IPS-18a (cell line): ENCODE data around the gene FRYL.
A peak's percentile ranks its signal among the peaks of the same experiment; 100 is the strongest.
"Not testable (repeated sequence)": the region's sequence is repeated elsewhere in the genome, so short reads cannot be mapped to it uniquely, and the experiment has no call there.

Source experiments
- H3K27ac ChIP-seq: one replicate; pipeline ENCODE4 v1.5.1; 2013; ENCODE audit warnings: low read length
- H3K27me3 ChIP-seq: one replicate; pipeline ENCODE4 v1.6.1; 2013; ENCODE audit warnings: mild to moderate bottlenecking, low read length; ENCODE audit not compliant: control insufficient read depth, insufficient read depth
- H3K36me3 ChIP-seq: one replicate; pipeline ENCODE4 v1.6.1; 2013; ENCODE audit warnings: low read depth, low read length; ENCODE audit not compliant: control insufficient read depth
- H3K4me1 ChIP-seq: one replicate; pipeline ENCODE4 v1.6.1; 2013; ENCODE audit warnings: low read depth, low read length; ENCODE audit not compliant: control insufficient read depth
- H3K4me3 ChIP-seq: one replicate; pipeline ENCODE4 v1.5.1; 2013; ENCODE audit warnings: low read length
- H3K9ac ChIP-seq: one replicate; pipeline ENCODE4 v1.6.1; 2013; ENCODE audit warnings: mild to moderate bottlenecking, low read length, moderate library complexity
- H3K9me3 ChIP-seq: one replicate; pipeline ENCODE4 v1.6.1; 2013; ENCODE audit warnings: low read depth, low read length; ENCODE audit not compliant: control insufficient read depth

The FRYL gene

DNA sequence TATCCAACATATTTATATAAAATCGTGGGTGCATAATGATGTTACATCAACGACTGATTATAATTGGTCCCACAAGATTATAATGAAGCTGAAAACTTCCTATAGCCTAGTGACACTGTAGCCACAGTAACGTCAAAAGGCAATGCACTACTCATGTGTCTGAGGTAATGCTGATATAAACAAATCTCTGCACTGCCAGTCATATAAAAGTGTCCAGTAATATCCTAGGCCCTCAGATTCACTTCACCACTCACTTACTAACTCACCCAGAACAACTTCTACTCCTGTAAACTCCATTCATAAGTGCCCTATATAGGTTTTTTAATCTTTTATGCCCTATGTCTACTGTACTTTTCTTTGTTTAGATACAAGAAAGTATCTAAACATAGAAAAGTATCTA is 18.8 kb downstream of the FRYL start:
- Histone ChIP-seq H3K27ac (no peak overlapping the region), H3K4me3 (no peak overlapping the region), H3K9ac (no peak overlapping the region), H3K9me3 (no peaks in the 10 kb centered on the region), H3K27me3 (no peaks in the 10 kb centered on the region), H3K4me1 (no peaks in the 10 kb centered on the region), H3K36me3 (no peaks in the 10 kb centered on the region)

DNA sequence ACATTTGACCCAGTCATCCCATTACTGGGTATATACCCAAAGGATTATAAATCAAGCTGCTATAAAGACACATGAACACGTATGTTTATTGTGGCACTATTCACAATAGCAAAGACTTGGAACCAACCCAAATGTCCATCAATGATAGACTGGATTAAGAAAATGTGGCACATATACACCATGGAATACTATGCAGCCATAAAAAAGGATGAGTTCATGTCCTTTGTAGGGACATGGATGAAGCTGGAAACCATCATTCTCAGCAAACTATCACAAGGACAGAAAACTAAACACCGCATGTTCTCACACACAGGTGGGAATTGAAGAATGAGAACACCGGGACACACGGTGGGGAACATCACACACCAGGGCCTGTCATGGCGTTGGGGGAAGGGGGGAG is 21.4 kb downstream of the FRYL start:
- not testable (repeated sequence) for H3K36me3 ChIP-seq, H3K27me3 ChIP-seq, H3K9me3 ChIP-seq, H3K9ac ChIP-seq, H3K4me3 ChIP-seq, H3K4me1 ChIP-seq, H3K27ac ChIP-seq

DNA sequence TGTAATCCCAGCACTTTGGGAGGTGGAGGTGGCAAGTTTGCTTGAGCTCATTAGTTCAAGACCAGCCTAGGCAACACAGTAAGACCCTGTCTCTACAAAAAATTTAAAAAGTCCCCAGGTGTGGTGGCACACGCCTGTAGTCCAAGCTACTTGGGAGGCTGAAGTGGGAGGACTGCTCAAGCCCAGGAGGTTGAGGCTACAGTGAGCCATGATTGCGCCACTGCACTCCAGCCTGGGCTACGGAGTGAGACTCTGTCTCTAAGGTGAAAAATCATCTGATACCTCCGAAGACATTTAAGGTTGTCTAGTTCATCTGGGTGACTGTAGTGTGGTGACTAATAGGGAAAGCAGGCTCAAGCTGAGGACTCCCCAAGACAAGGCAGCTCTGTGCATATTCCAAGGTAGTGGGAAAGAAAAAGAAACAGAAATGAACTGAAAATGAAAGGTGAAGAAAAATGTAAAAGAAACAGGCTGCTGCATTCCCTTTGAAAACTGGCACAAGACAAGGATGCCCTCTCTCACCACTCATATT is 23.3 kb downstream of the FRYL start:
- Histone ChIP-seq H3K9ac (no peak overlapping the region), H3K36me3 (no peaks in the 10 kb centered on the region), H3K9me3 (no peaks in the 10 kb centered on the region), H3K27me3 (no peaks in the 10 kb centered on the region), H3K27ac (no peak overlapping the region), H3K4me1 (no peaks in the 10 kb centered on the region), H3K4me3 (no peak overlapping the region)

DNA sequence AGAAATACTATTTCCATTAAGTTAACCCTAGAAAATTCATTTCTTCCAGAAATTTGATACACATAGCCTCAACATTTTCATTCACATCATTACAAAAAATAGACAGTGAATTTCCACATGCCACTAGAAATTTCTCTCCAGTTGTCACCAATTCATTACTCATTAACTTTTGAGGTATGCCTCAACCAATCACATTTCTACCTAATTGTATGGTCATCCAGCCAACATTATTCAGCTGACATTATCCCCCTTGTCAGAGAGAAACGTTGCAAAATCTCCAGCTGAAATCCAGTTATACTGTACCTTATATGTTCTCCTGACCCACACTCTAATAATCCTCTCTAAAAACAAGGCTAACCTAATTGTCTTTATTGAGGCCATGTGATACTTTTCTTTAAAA is 24.8 kb downstream of the FRYL start:
- Histone ChIP-seq H3K36me3 (no peaks in the 10 kb centered on the region), H3K9me3 (no peaks in the 10 kb centered on the region), H3K4me1 (no peaks in the 10 kb centered on the region), H3K9ac (no peak overlapping the region), H3K4me3 (no peak overlapping the region), H3K27ac (no peak overlapping the region), H3K27me3 (no peaks in the 10 kb centered on the region)

DNA sequence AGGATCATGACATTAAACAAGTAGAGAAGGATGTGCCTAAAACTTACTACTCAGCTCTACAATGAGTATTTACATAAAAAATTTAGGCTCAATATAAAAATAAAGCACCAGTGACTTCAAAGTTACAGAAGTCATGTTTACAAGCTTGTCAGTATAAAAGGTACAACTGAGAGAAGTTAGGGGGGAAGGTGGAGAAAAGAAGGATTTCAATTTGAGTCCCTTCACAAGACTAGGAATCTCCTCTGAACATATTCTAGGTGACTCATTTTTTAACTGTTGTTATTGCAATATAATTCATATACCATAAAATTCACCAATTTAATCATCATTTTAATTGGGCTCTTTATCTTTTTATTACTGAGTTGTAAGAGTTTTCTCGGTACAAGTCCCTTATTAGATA is 26.9 kb downstream of the FRYL start:
- H3K27ac ChIP-seq = no peak overlapping the region
- H3K27me3 ChIP-seq = no peaks in the 10 kb centered on the region
- no peaks in the 10 kb centered on the region for H3K9me3 ChIP-seq
- H3K4me3 ChIP-seq = no peak overlapping the region
- no peak overlapping the region for H3K9ac ChIP-seq
- no peaks in the 10 kb centered on the region for H3K36me3 ChIP-seq
- H3K4me1 ChIP-seq = no peaks in the 10 kb centered on the region

DNA sequence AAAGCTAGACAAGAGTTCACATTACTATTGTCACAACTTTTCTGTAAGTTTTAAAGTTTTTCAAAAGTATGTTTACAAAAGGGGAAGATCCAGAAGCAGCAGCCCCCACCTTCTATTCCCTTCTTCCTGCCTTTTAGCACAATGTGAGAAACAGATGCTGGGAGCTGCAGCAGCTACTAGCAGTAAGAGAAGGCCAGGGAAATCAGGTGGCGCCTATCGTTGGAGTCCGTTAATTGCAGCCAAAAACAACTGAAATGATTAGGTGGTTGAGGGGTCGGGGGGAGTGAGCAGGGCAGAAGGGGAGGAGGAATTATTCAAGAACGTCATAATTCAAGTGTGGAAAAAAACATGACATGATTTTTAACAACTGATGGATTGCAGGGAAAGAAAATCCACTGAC is 27.4 kb downstream of the FRYL start:
- Histone ChIP-seq H3K4me3 (no peak overlapping the region), H3K9me3 (no peaks in the 10 kb centered on the region), H3K9ac (no peak overlapping the region), H3K27me3 (no peaks in the 10 kb centered on the region), H3K27ac (no peak overlapping the region), H3K4me1 (no peaks in the 10 kb centered on the region), H3K36me3 (no peaks in the 10 kb centered on the region)

DNA sequence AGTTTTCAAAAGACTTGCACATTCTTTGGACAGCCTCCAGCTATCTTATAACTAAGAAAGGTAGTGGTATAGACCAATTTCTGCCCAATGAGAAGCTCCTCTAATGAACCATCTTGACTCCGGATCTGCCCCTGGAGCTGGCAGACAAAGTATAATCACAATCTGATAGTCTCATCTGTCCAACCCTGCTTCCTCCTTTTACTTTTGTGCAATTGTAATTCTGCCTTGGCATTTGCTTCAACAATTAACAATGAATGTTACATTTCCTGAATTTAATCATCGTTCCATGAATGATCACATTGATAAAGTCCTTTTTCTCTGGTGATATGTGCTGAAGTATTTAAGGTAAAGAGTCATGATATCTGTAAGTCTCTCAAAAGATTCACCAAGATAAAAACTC is 27.8 kb downstream of the FRYL start:
- no peak overlapping the region for H3K4me3 ChIP-seq

DNA sequence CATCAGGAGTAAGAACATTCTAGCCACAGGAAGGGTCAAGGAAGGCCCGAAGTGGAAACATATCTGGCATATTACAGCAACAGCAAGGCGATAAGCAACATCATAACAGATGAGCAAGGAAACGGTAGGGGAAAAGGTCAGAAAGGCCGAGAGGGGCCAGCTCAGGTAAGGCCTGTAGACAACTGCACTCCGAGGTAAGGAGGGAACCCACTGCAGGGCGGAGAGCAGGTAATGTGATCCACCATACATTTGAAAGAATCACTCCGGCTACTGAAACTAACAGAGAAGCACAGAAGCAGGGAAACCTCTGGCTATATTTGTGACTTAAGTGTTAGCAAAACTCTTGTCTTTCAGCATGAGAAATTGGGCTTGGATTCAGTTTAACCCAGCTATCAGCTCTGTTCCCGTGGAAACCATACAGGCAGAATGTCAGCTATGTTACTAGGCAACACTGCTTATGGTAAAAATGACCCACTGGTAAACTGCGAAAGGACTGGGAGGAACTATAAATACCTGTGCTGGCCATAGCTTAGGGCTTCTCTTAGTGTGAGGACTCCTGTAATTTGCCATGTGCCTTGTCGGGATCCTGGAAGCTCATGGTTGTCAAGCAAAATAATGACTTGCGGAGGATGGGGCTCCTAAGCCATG is 31.0 kb downstream of the FRYL start:
- Histone ChIP-seq H3K4me3 (no peak overlapping the region), H3K9ac (no peak overlapping the region), H3K36me3 (no peaks in the 10 kb centered on the region), H3K4me1 (peaks cover 6% of the 10 kb centered on the region), H3K27ac (no peak overlapping the region), H3K27me3 (no peaks in the 10 kb centered on the region), H3K9me3 (no peaks in the 10 kb centered on the region)

More for the DNA sequence above, 27.8 kb downstream of the FRYL start:
- H3K9me3 ChIP-seq = no peaks in the 10 kb centered on the region
- no peaks in the 10 kb centered on the region for H3K36me3 ChIP-seq
- H3K27ac ChIP-seq = no peak overlapping the region
- no peaks in the 10 kb centered on the region for H3K27me3 ChIP-seq
- H3K9ac ChIP-seq = no peak overlapping the region
- H3K4me1 ChIP-seq = no peaks in the 10 kb centered on the region

DNA sequence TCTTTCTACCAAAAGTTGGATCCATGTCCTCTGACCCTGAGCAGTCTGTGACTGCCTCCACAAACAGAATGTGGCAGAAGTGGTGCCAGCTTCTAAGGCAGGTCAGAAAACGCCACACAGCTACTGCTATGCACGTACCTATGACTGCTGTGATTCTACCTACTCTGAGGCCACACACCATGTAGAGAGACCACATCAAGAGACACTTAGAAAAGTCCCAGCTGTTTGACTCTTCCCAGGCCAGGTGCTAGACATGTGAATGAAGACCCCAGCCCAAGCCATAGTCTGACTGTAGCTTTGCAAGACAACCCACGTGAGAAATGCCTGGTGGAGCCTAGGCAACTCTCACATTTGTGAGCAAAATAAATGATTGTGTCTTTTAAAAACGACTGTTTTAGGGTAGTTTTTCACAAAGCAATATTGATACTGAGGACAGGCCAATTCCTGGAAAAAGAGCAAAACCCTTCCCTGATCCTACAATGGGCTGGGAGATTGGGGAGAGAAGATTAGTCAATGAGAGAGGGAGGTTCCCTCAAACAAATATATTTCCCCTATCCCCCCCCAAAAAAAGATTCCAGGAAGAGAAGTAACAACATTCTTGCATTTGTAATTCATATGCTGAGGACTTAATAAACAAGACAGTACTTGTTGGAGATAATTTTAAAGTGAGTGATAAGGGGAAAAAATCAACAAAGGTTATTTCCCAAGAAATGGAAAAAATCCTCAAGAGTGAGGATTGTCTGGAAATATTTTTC is 33.3 kb downstream of the FRYL start:
- peak overlapping the region; percentile 10 for H3K27ac ChIP-seq

DNA sequence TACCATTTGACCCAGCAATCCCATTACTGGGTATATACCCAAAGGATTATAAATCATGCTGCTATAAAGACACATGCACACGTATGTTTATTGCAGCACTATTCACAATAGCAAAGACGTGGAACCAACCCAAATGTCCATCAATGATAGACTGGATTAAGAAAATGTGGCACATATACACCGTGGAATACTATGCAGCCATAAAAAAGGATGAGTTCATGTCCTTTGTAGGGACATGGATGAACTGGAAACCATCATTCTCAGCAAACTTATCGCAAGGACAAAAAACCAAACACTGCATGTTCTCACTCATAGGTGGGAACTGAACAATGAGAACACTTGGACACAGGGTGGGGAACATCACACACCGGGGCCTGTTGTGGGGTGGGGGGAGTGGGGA is 34.9 kb downstream of the FRYL start:
- H3K4me1 ChIP-seq = peaks cover 11% of the 10 kb centered on the region
- H3K9ac ChIP-seq, H3K9me3 ChIP-seq, H3K27me3 ChIP-seq, H3K36me3 ChIP-seq, H3K27ac ChIP-seq, H3K4me3 ChIP-seq: not testable (repeated sequence)

More for the DNA sequence above, 33.3 kb downstream of the FRYL start:
- H3K4me1 ChIP-seq = peaks cover 11% of the 10 kb centered on the region
- H3K36me3 ChIP-seq = no peaks in the 10 kb centered on the region
- H3K4me3 ChIP-seq = no peak overlapping the region
- no peaks in the 10 kb centered on the region for H3K27me3 ChIP-seq
- H3K9ac ChIP-seq = no peak overlapping the region
- no peaks in the 10 kb centered on the region for H3K9me3 ChIP-seq

DNA sequence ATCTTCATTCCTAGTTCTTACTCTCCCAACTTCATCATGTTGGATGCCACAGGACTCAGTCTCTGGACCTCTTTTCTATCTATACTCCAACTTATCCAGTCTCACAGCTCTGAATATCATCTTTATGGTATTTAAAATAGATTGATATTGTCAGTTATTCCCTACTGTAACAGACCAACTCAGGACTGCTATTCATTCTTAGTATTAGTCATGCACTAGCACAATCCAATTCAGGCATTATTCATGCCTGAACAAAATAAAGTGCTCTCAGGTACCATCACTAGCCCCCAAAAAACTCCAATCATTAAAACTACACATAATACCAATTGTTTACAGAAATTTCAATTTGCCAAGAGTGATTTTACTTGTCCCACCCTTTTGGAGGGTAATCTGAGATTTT is 37.7 kb downstream of the FRYL start:
- Histone ChIP-seq H3K27me3 (no peaks in the 10 kb centered on the region), H3K27ac (no peak overlapping the region), H3K4me3 (no peak overlapping the region), H3K9ac (no peak overlapping the region), H3K36me3 (no peaks in the 10 kb centered on the region), H3K9me3 (no peaks in the 10 kb centered on the region), H3K4me1 (peaks cover 11% of the 10 kb centered on the region)

DNA sequence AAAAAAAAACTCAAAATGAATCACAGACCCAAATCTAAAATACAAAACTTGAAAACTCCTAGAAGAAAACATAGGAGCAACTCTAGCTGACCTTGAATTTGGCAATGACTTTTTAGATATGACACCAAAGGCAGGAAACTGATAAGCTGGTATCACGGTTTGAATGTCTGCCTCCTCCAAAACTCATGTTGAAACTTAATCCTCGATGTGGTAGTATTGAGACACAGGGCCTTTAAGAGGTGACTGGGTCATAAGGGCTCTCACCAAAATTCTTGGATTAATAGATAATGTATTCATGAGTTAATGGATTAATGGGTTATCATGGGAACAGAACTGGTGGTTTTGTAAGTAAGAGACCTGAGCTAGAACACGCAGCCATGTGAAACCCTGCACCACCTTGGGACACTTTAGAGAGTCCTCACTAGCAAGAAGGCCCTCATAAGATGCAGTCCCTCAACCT is 40.5 kb downstream of the FRYL start:
- Histone ChIP-seq H3K36me3 (no peaks in the 10 kb centered on the region), H3K4me3 (no peak overlapping the region), H3K27ac (no peak overlapping the region), H3K27me3 (no peaks in the 10 kb centered on the region), H3K9ac (no peak overlapping the region), H3K9me3 (no peaks in the 10 kb centered on the region), H3K4me1 (peaks cover 4% of the 10 kb centered on the region)
